K562 (cell line): ENCODE data around the gene TPD52L2. TPM values are rescaled to one million over a fixed set of nuclear protein-coding genes. Genes with fewer than 3 reads are reported as not detected.

Experiments used
- BHLHE40 ChIP-seq: IDR thresholded peaks from 2 replicates; pipeline ENCODE4 v1.6.1; 2011; ENCODE audit warnings: low read length, improper control_type of control experiment
- CXXC5 ChIP-seq: fragments of 250-450 bp; sonication (Bioruptor Pico); IDR thresholded peaks from 2 replicates; pipeline ENCODE4 v1.8.0; 2022; ENCODE audit warnings: inconsistent platforms, mild to moderate bottlenecking, moderate library complexity
- ELF1 ChIP-seq: fragments of 200-800 bp; sonication (Bioruptor generic); IDR thresholded peaks from 2 replicates; pipeline ENCODE4 v1.6.1; 2016; ENCODE audit warnings: missing genetic modification characterization, missing compliant biosample characterization
- KLF6 ChIP-seq: fragments of 250-450 bp; sonication (Bioruptor Pico); IDR thresholded peaks from 2 replicates; pipeline ENCODE4 v1.4.0; 2020; ENCODE audit warnings: mild to moderate bottlenecking, moderate library complexity, borderline replicate concordance
- MIER1 ChIP-seq: fragments of 450-650 bp; IDR thresholded peaks from 2 replicates; pipeline ENCODE4 v1.6.1; 2016; ENCODE audit warnings: antibody characterized with exemption, mild to moderate bottlenecking, low read depth
- NFATC3 ChIP-seq: fragments of 450-650 bp; IDR thresholded peaks from 2 replicates; pipeline ENCODE4 v1.6.1; 2017; ENCODE audit warnings: mild to moderate bottlenecking
- RBFOX2 ChIP-seq: fragments of 200-400 bp; formaldehyde crosslinking; IDR thresholded peaks from 2 replicates; pipeline ENCODE4 v1.6.1; 2017; ENCODE audit warnings: low read depth, mild to moderate bottlenecking, low read length, moderate library complexity
- RUNX1 ChIP-seq: sonication (generic); IDR thresholded peaks from 2 replicates; pipeline ENCODE4 v1.6.1; 2016; ENCODE audit warnings: antibody characterized with exemption, low read depth
- SPI1 ChIP-seq: IDR thresholded peaks from 2 replicates; pipeline ENCODE4 v1.6.1; 2011; ENCODE audit warnings: low read depth, low read length, control low read depth, borderline replicate concordance
- STAG1 ChIP-seq: sonication (generic); formaldehyde crosslinking; IDR thresholded peaks from 2 replicates; pipeline ENCODE4 v1.5.0; 2020; ENCODE audit warnings: missing genetic modification reagents, borderline replicate concordance
- TBP ChIP-seq: optimal IDR thresholded peaks from 2 replicates; pipeline ENCODE3; 2011; ENCODE audit warnings: low read depth, low read length, improper control_type of control experiment
- ZKSCAN1 ChIP-seq: fragments of 150-350 bp; IDR thresholded peaks from 2 replicates; pipeline ENCODE4 v1.6.1; 2016; ENCODE audit warnings: low read depth, low read length
- ZNF121 ChIP-seq: sonication (generic); formaldehyde crosslinking; conservative IDR thresholded peaks from 2 replicates; pipeline ENCODE4 v1.8.0; 2022; ENCODE audit warnings: missing genetic modification reagents
- ZNF263 ChIP-seq: sonication (generic); formaldehyde crosslinking; IDR thresholded peaks from 2 replicates; pipeline ENCODE4 v1.8.0; 2022; ENCODE audit warnings: mild to moderate bottlenecking, missing genetic modification reagents, borderline replicate concordance
- ZNF324 ChIP-seq: fragments of 250-450 bp; sonication (Bioruptor Pico); IDR thresholded peaks from 2 replicates; pipeline ENCODE4 v1.4.0; 2020; ENCODE audit warnings: mild to moderate bottlenecking
- ZNF77 ChIP-seq: fragments of 250-450 bp; sonication (Bioruptor Pico); IDR thresholded peaks from 2 replicates; pipeline ENCODE4 v1.5.0; 2020
- polyA plus RNA-seq, 8 experiments: library from polyadenylated mRNA; depleted of rRNA in 4 of 8; stranded (reverse) in 5 of 8; unstranded in 3 of 8; fragments of >200 nt; fragmentation: Nextera tagmentation in 2 of 8; fragmentation: Illumina TruSeq in 1 of 8; extraction: Ambion mirVana in 2 of 8; extraction: Trizol in 1 of 8; gene quantifications; 2 replicates each; pipeline versions ENCODE4 v1.2.1 to v1.2.3, GENCODE V29; 2011 to 2014; ENCODE audit warnings: inconsistent platforms in 1 of 8, missing spikeins in 1 of 8
- total RNA-seq, 7 experiments: library from RNA; depleted of rRNA in 6 of 7; stranded (reverse); fragments of >200 nt in 6 of 7; fragmentation: Illumina TruSeq in 2 of 7; extraction: Trizol in 2 of 7; gene quantifications; 2 replicates each; pipeline versions ENCODE4 v1.2.1 to v1.2.3, GENCODE V29; 2011 to 2021; ENCODE audit warnings: low replicate concordance in 1 of 7
- TF ChIP-seq, protein P1 (sequence below), 3 experiments: fragments of 200-800 bp in 1 of 3; fragments of 250-450 bp in 1 of 3; fragments of 450-650 bp in 1 of 3; sonication (Bioruptor Pico) in 1 of 3; sonication (Bioruptor generic) in 1 of 3; formaldehyde crosslinking in 1 of 3; IDR thresholded peaks; 2 replicates each; pipeline versions ENCODE4 v1.6.1 to v1.8.0; 2016 to 2022; ENCODE audit warnings: mild to moderate bottlenecking in 2 of 3, missing genetic modification characterization in 2 of 3, missing compliant biosample characterization in 1 of 3, moderate library complexity in 1 of 3
- TF ChIP-seq, protein P2 (sequence below): sonication (generic); formaldehyde crosslinking; IDR thresholded peaks from 2 replicates; pipeline ENCODE4 v1.8.0; 2022; ENCODE audit warnings: missing genetic modification reagents, mild to moderate bottlenecking, borderline replicate concordance
- TF ChIP-seq, protein P3 (sequence below): fragments of 250-450 bp; sonication (Bioruptor Pico); IDR thresholded peaks from 2 replicates; pipeline ENCODE4 v1.4.0; 2020; ENCODE audit warnings: mild to moderate bottlenecking
- TF ChIP-seq, protein P4 (sequence below): fragments of 450-650 bp; IDR thresholded peaks from 2 replicates; pipeline ENCODE4 v1.7.0; 2016; ENCODE audit warnings: borderline replicate concordance

Gene TPD52L2
- total and polyA plus RNA-seq, 9 of the 15 experiments (the other 6 are each of a cell fraction or from before 2014, with no cell fraction given): 1.9 to 117 (median 74.6) TPM

DNA sequence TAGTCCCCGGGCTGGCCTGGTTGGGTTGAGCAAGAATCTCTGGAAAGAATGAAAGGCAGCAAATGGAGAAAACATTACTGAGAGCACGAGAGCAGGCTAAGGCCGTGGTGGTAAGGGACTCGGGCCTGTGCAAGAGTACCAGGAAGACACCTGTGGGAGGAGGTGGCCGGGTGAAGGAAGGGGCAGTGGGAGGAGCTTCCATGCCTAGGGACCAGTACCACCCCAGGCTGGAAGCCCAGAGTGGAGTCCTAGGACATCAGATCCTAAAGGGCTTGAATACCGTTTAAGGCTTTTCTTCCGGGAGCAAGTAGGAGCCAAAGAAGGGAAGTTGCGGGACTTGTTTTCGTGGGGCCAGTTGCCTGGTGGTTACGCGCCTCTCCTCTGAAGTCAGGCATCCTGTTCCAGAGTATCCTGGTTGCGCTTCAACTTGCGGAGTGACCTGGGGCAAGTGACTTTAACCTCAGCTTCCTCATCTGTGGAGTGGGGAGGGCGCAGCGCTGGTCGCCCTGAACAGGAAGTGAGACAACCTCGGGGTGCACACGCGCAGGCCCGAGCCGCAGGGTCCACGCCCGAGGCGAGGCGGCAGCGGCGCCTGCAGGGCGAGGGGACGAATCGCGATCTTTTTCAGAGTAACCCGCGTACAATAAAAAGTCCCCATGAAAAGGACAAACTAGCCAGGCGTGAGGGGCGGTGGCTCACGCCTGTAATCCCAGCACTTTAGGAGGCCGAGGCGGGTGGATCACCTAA, 1.1 kb upstream of the TPD52L2 start (continued):
- peak; percentile 60 for TF ChIP-seq BHLHE40
- no peak for TF ChIP-seq ZNF77 (CRISPR knock-in tag)
- TF ChIP-seq, protein P1, sequence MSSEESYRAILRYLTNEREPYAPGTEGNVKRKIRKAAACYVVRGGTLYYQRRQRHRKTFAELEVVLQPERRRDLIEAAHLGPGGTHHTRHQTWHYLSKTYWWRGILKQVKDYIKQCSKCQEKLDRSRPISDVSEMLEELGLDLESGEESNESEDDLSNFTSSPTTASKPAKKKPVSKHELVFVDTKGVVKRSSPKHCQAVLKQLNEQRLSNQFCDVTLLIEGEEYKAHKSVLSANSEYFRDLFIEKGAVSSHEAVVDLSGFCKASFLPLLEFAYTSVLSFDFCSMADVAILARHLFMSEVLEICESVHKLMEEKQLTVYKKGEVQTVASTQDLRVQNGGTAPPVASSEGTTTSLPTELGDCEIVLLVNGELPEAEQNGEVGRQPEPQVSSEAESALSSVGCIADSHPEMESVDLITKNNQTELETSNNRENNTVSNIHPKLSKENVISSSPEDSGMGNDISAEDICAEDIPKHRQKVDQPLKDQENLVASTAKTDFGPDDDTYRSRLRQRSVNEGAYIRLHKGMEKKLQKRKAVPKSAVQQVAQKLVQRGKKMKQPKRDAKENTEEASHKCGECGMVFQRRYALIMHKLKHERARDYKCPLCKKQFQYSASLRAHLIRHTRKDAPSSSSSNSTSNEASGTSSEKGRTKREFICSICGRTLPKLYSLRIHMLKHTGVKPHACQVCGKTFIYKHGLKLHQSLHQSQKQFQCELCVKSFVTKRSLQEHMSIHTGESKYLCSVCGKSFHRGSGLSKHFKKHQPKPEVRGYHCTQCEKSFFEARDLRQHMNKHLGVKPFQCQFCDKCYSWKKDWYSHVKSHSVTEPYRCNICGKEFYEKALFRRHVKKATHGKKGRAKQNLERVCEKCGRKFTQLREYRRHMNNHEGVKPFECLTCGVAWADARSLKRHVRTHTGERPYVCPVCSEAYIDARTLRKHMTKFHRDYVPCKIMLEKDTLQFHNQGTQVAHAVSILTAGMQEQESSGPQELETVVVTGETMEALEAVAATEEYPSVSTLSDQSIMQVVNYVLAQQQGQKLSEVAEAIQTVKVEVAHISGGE (CRISPR knock-in tag; IDR thresholded peaks at IDR 0.05): peak in 1 of 3 experiments; percentile 35; a peak in 1 of 6 replicates
- peak; percentile 59 for TF ChIP-seq TBP
- TF ChIP-seq RUNX1: no peak
- peak; percentile 89 for TF ChIP-seq SPI1
- TF ChIP-seq CXXC5 (CRISPR knock-in tag): peak; percentile 85
- TF ChIP-seq ZNF324 (CRISPR knock-in tag): 0 out of 2 replicates have a peak, but pooled peaks have one; percentile 26
- 0 out of 2 replicates have a peak, but pooled peaks have one; percentile 27 for TF ChIP-seq KLF6 (CRISPR knock-in tag)
- TF ChIP-seq, protein P2, sequence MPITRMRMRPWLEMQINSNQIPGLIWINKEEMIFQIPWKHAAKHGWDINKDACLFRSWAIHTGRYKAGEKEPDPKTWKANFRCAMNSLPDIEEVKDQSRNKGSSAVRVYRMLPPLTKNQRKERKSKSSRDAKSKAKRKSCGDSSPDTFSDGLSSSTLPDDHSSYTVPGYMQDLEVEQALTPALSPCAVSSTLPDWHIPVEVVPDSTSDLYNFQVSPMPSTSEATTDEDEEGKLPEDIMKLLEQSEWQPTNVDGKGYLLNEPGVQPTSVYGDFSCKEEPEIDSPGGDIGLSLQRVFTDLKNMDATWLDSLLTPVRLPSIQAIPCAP (CRISPR knock-in tag): no peak
- no peak for TF ChIP-seq NFATC3
- TF ChIP-seq, protein P3, sequence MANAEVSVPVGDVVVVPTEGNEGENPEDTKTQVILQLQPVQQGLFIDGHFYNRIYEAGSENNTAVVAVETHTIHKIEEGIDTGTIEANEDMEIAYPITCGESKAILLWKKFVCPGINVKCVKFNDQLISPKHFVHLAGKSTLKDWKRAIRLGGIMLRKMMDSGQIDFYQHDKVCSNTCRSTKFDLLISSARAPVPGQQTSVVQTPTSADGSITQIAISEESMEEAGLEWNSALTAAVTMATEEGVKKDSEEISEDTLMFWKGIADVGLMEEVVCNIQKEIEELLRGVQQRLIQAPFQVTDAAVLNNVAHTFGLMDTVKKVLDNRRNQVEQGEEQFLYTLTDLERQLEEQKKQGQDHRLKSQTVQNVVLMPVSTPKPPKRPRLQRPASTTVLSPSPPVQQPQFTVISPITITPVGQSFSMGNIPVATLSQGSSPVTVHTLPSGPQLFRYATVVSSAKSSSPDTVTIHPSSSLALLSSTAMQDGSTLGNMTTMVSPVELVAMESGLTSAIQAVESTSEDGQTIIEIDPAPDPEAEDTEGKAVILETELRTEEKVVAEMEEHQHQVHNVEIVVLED (CRISPR knock-in tag): no peak
- peak; percentile 57 for TF ChIP-seq RBFOX2
- no peak for TF ChIP-seq ZNF263 (CRISPR knock-in tag)
- peak; percentile 80; the same call in 1 of the 2 replicates for TF ChIP-seq STAG1 (CRISPR knock-in tag)
- TF ChIP-seq ZKSCAN1: 0 out of 2 replicates have a peak, but pooled peaks have one; percentile 38
- TF ChIP-seq MIER1: no peak
- TF ChIP-seq, protein P4, sequence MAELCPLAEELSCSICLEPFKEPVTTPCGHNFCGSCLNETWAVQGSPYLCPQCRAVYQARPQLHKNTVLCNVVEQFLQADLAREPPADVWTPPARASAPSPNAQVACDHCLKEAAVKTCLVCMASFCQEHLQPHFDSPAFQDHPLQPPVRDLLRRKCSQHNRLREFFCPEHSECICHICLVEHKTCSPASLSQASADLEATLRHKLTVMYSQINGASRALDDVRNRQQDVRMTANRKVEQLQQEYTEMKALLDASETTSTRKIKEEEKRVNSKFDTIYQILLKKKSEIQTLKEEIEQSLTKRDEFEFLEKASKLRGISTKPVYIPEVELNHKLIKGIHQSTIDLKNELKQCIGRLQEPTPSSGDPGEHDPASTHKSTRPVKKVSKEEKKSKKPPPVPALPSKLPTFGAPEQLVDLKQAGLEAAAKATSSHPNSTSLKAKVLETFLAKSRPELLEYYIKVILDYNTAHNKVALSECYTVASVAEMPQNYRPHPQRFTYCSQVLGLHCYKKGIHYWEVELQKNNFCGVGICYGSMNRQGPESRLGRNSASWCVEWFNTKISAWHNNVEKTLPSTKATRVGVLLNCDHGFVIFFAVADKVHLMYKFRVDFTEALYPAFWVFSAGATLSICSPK: no peak
- TF ChIP-seq ZNF121 (CRISPR knock-in tag): peak; percentile 95
- TF ChIP-seq ELF1: peak; percentile 96
